CD4-positive, alpha-beta T cell (primary cell): ENCODE measurements around the gene MAJIN. TPM values are rescaled to one million over a fixed set of nuclear protein-coding genes. Genes with fewer than 3 reads are reported as not detected.
A peak's percentile ranks its signal among the peaks of the same experiment; 100 is the strongest.

Experiments used
- ATAC-seq: fragments of 200-7000 bp; cut with Tn5 transposase; one replicate; pipeline ENCODE4 v1.10.0; 2022; ENCODE audit warnings: mild to moderate bottlenecking; ENCODE audit not compliant: poor library complexity
- CTCF ChIA-PET: fragments of 350-600 bp; sonication (Branson Sonifier 250); formaldehyde crosslinking; loops from one replicate; lab custom pipeline; 2021; ENCODE audit warnings: antibody characterized with exemption, inconsistent platforms; lab: Charles Lee
- POLR2A ChIA-PET: fragments of 350-600 bp; sonication (Branson Sonifier 250); formaldehyde crosslinking; loops from one replicate; lab custom pipeline; 2021; ENCODE audit warnings: antibody characterized with exemption, inconsistent platforms; lab: Charles Lee
- DNase-seq, 14 experiments: peaks; one replicate each; pipeline ENCODE4 v3.0.0-alpha.2; 2013 to 2020; ENCODE audit warnings: mixed read lengths in 2 of 14
- H3K27ac ChIP-seq, 2 donors: one replicate each; pipeline versions ENCODE4 v1.5.1 to v1.7.0; 2013; ENCODE audit warnings: low read length in 2 of 2, low read depth in 1 of 2, mild to moderate bottlenecking in 1 of 2
- H3K27me3 ChIP-seq, 2 experiments: 1 replicate in 1 of 2; 2 replicates in 1 of 2; pipeline versions ENCODE4 v1.6.1 to v1.7.0; 2013; ENCODE audit warnings: low read length in 2 of 2, control low read depth in 1 of 2, mild to moderate bottlenecking in 1 of 2, moderate library complexity in 1 of 2; ENCODE audit not compliant: insufficient read depth in 2 of 2, control insufficient read depth in 1 of 2
- H3K36me3 ChIP-seq: one replicate; pipeline ENCODE4 v1.6.1; 2013; ENCODE audit warnings: low read length, control low read depth; ENCODE audit not compliant: insufficient read depth
- H3K4me1 ChIP-seq: one replicate; pipeline ENCODE4 v1.6.1; 2013; ENCODE audit warnings: low read length, control low read depth; ENCODE audit not compliant: insufficient read depth
- H3K4me3 ChIP-seq: one replicate; pipeline ENCODE4 v1.5.1; 2013; ENCODE audit warnings: mild to moderate bottlenecking, low read length, moderate library complexity
- H3K9me3 ChIP-seq, 2 experiments: 1 replicate in 1 of 2; 2 replicates in 1 of 2; pipeline versions ENCODE4 v1.6.1 to v1.7.0; 2013; ENCODE audit warnings: low read length in 2 of 2, mild to moderate bottlenecking in 2 of 2, control low read depth in 1 of 2, moderate library complexity in 1 of 2; ENCODE audit not compliant: control insufficient read depth in 1 of 2, insufficient read depth in 1 of 2
- H3K27ac Mint-ChIP-seq: one replicate; pipeline ENCODE4 v1.8.0; 2020; ENCODE audit warnings: mixed read lengths
- H3K27me3 Mint-ChIP-seq: one replicate; pipeline ENCODE4 v1.8.0; 2021; ENCODE audit warnings: mixed read lengths
- H3K36me3 Mint-ChIP-seq: one replicate; pipeline ENCODE4 v1.8.0; 2021; ENCODE audit warnings: low read depth, mixed read lengths
- H3K4me1 Mint-ChIP-seq: one replicate; pipeline ENCODE4 v1.8.0; 2021; ENCODE audit warnings: low read depth, mixed read lengths
- H3K4me3 Mint-ChIP-seq: one replicate; pipeline ENCODE4 v1.8.0; 2020; ENCODE audit warnings: mild to moderate bottlenecking, mixed read lengths
- H3K9me3 Mint-ChIP-seq: one replicate; pipeline ENCODE4 v1.8.0; 2020; ENCODE audit warnings: mixed read lengths
- intact Hi-C, 2 experiments: fragments of 100-400 bp; cut with DNase I in 1 of 2; cut with micrococcal nuclease in 1 of 2; formaldehyde crosslinking; loops; one replicate each; pipeline versions ENCODE4 v1.15.1 to v1.9.0; 2023 to 2025; cut with DNase I, micrococcal nuclease
- total RNA-seq, 174 experiments: library from RNA in 2 of 174; stranded (reverse) in 2 of 174; gene quantifications; one replicate each; pipeline ENCODE4 v1.2.3 and lab custom pipeline; 2021 to 2026
- TF ChIP-seq, protein P1 (sequence below): fragments of 200-600 bp; IDR thresholded peaks from one replicate; pipeline ENCODE4 v1.8.0; 2022; ENCODE audit warnings: antibody characterized with exemption, mild to moderate bottlenecking

MAJIN gene
- total RNA-seq, 2 experiments from 2014 or later, result 0.50 to 0.55 TPM

DNA sequence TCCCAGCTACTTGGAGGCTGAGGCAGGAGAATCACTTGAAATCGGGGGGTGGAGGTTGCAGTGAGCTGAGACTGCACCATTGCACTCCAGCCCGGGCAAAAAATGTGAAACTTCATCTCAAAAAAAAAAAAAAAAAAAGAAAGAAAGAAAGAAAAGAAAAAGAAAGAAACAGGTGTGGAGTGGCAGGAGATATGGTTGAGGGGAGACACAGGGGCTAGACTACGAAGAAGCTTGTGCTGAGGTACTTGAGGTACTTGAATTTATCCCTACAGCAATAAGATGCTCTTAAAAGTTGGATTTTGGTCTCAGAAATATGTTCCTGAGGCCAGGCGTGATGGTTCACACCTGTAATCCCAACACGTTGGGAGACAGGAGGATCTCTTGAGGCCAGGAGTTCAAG lies 2.2 kb upstream of the MAJIN start:
- Mint-ChIP-seq H3K27me3 (no peaks in the 10 kb centered on the region), H3K9me3 (no peaks in the 10 kb centered on the region), H3K36me3 (no peaks in the 10 kb centered on the region), H3K27ac (no peak overlapping the region), H3K4me1 (peaks cover 23% of the 10 kb centered on the region), H3K4me3 (no peak overlapping the region)
- no peaks in the 10 kb centered on the region for H3K9me3 ChIP-seq
- peaks cover 23% of the 10 kb centered on the region for H3K4me1 ChIP-seq
- no peak overlapping the region for H3K4me3 ChIP-seq
- TF ChIP-seq, protein P1, sequence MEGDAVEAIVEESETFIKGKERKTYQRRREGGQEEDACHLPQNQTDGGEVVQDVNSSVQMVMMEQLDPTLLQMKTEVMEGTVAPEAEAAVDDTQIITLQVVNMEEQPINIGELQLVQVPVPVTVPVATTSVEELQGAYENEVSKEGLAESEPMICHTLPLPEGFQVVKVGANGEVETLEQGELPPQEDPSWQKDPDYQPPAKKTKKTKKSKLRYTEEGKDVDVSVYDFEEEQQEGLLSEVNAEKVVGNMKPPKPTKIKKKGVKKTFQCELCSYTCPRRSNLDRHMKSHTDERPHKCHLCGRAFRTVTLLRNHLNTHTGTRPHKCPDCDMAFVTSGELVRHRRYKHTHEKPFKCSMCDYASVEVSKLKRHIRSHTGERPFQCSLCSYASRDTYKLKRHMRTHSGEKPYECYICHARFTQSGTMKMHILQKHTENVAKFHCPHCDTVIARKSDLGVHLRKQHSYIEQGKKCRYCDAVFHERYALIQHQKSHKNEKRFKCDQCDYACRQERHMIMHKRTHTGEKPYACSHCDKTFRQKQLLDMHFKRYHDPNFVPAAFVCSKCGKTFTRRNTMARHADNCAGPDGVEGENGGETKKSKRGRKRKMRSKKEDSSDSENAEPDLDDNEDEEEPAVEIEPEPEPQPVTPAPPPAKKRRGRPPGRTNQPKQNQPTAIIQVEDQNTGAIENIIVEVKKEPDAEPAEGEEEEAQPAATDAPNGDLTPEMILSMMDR, result no peak
- H3K36me3 ChIP-seq, result no peaks in the 10 kb centered on the region
- intact Hi-C loops, result loop anchor here (5.0 kb wide), 2 partner anchors 38 to 57 kb away; partner anchors contain the start of genes ARL2 (in 1 of the 2) and ATG2A (in 1 of the 2)
- H3K27ac ChIP-seq, result no peak overlapping the region
- CTCF ChIA-PET, result interaction anchor here (0.7 kb wide), 1 partner anchor 40 kb away, joined by 3 read pairs; the partner anchor contains the start of gene ARL2
- POLR2A ChIA-PET, result no interaction called here
- DNase-seq (no peak), ATAC-seq (no peak)
- no peaks in the 10 kb centered on the region for H3K27me3 ChIP-seq

DNA sequence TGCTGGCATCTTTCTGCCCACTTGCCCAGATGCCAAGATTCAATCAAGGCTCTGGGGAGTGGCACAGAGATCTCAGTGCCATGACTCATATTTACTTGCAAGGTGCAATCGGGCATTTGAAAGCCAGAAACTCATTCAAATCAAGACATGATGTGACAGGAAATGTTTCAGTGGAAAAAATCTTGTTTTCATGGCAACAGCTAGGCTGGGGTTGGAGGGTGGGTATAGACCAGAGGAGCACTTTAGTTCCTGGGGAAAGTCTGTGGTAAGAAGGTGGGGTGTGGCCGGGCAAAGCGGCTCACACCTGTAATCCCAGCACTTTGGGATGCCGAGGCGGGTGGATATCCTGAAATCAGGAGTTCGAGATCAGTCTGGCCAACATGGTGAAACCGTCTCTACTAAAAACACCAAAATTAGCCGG lies 1.2 kb downstream of the MAJIN start:
- H3K27me3 Mint-ChIP-seq, result no peaks in the 10 kb centered on the region
- ChIA-PET CTCF (interaction anchor here (0.7 kb wide), 1 partner anchor 26 kb away, joined by 3 read pairs; the partner anchor contains the start of gene BATF2), POLR2A (interaction anchor here (0.7 kb wide), 1 partner anchor 1645 kb away, joined by 4 read pairs; no protein-coding TSS in a partner anchor)
- intact Hi-C loops, result loop anchor here (5.0 kb wide), 2 partner anchors 42 to 53 kb away; partner anchors contain the start of genes ARL2 (in 1 of the 2) and ATG2A (in 1 of the 2)
- Histone ChIP-seq H3K36me3 (no peaks in the 10 kb centered on the region), H3K27me3 (no peaks in the 10 kb centered on the region), H3K4me3 (no peak overlapping the region), H3K4me1 (peaks cover 23% of the 10 kb centered on the region), H3K9me3 (no peaks in the 10 kb centered on the region), H3K27ac (no peak overlapping the region)
- ATAC-seq (peak; percentile 40), DNase-seq (peak in 6 of 14 experiments; percentile 5 to 30 (median 22))
- H3K9me3 Mint-ChIP-seq, result no peaks in the 10 kb centered on the region
- H3K36me3 Mint-ChIP-seq, result no peaks in the 10 kb centered on the region
- peaks cover 26% of the 10 kb centered on the region for H3K4me1 Mint-ChIP-seq
- TF ChIP-seq, protein P1, result no peak
- peak overlapping the region; percentile 83 for H3K27ac Mint-ChIP-seq
- H3K4me3 Mint-ChIP-seq, result peak overlapping the region; percentile 81

GRCh38 chr11:64969209-64969608 lies 2.7 kb downstream of the MAJIN start:
- DNase-seq, result no peak
- H3K27me3 Mint-ChIP-seq, result no peaks in the 10 kb centered on the region
- Histone ChIP-seq H3K27ac (no peak overlapping the region), H3K4me1 (peaks cover 23% of the 10 kb centered on the region), H3K4me3 (no peak overlapping the region), H3K27me3 (no peaks in the 10 kb centered on the region), H3K9me3 (no peaks in the 10 kb centered on the region), H3K36me3 (no peaks in the 10 kb centered on the region)
- POLR2A ChIA-PET, result no interaction called here
- ATAC-seq, result no peak
- no peaks in the 10 kb centered on the region for H3K9me3 Mint-ChIP-seq
- TF ChIP-seq, protein P1, result no peak
- intact Hi-C loops, result no loop called here
- no peak overlapping the region for H3K4me3 Mint-ChIP-seq
- no peaks in the 10 kb centered on the region for H3K36me3 Mint-ChIP-seq
- peak overlapping the region; percentile 55 for H3K27ac Mint-ChIP-seq
- H3K4me1 Mint-ChIP-seq, result peaks cover 26% of the 10 kb centered on the region
- CTCF ChIA-PET, result no interaction called here
